Activated T-helper 17 cell treated with anti-CD3 and anti-CD28 coated beads, Interleukin-2, amount 50 U/mL, for 72 hours (primary cell): ENCODE results near the gene OTULIN. TPM values are rescaled to one million over a fixed set of nuclear protein-coding genes. Genes with fewer than 3 reads are reported as not detected.

Experiments used
- ATAC-seq: fragments of 150-1000 bp; cut with Tn5 transposase; replicated peaks from 2 replicates; pipeline ENCODE4 v1.10.0; 2021; ENCODE audit warnings: mild to moderate bottlenecking, moderate library complexity
- H3K27ac Mint-ChIP-seq: one replicate; pipeline ENCODE4 v1.8.0; 2022; ENCODE audit warnings: mixed read lengths
- H3K27me3 Mint-ChIP-seq: one replicate; pipeline ENCODE4 v1.8.0; 2022; ENCODE audit warnings: mixed read lengths
- H3K36me3 Mint-ChIP-seq: one replicate; pipeline ENCODE4 v1.8.0; 2022; ENCODE audit warnings: low read depth, mild to moderate bottlenecking, mixed read lengths
- H3K4me1 Mint-ChIP-seq: one replicate; pipeline ENCODE4 v1.8.0; 2022; ENCODE audit warnings: mixed read lengths
- H3K4me3 Mint-ChIP-seq: one replicate; pipeline ENCODE4 v1.8.0; 2022; ENCODE audit warnings: mild to moderate bottlenecking, mixed read lengths
- H3K9me3 Mint-ChIP-seq: one replicate; pipeline ENCODE4 v1.8.0; 2022; ENCODE audit warnings: mixed read lengths
- total RNA-seq, 2 donors: library from RNA; stranded (reverse); gene quantifications; one replicate each; pipeline ENCODE4 v1.2.3, GENCODE V29; 2022

The OTULIN gene
- total RNA-seq, 2 donors from 2014 or later: 67.2 to 73.9 TPM

GRCh38 chr5:14728459-14728938 is 64.0 kb downstream of the OTULIN start:
- no peaks in the 10 kb centered on the region for H3K9me3 Mint-ChIP-seq
- ATAC-seq: no peak
- peaks cover 53% of the 10 kb centered on the region for H3K36me3 Mint-ChIP-seq
- H3K27me3 Mint-ChIP-seq: no peaks in the 10 kb centered on the region
- H3K4me1 Mint-ChIP-seq: peaks cover 4% of the 10 kb centered on the region
- no peak overlapping the region for H3K27ac Mint-ChIP-seq
- H3K4me3 Mint-ChIP-seq: no peak overlapping the region

- Mint-ChIP-seq H3K9me3 (no peaks in the 10 kb centered on the region), H3K27ac (peak overlapping the region; percentile 33), H3K4me1 (peaks cover 4% of the 10 kb centered on the region), H3K4me3 (no peak overlapping the region), H3K27me3 (no peaks in the 10 kb centered on the region), H3K36me3 (peaks cover 53% of the 10 kb centered on the region)
- no peak for ATAC-seq
These were observed 65.2 kb downstream of the OTULIN start for GRCh38 chr5:14729448-14730385.

GRCh38 chr5:14730466-14730865 is 65.9 kb downstream of the OTULIN start:
- peaks cover 53% of the 10 kb centered on the region for H3K36me3 Mint-ChIP-seq
- no peak for ATAC-seq
- no peaks in the 10 kb centered on the region for H3K27me3 Mint-ChIP-seq
- peaks cover 4% of the 10 kb centered on the region for H3K4me1 Mint-ChIP-seq
- H3K4me3 Mint-ChIP-seq: no peak overlapping the region
- H3K27ac Mint-ChIP-seq: peak overlapping the region; percentile 51
- H3K9me3 Mint-ChIP-seq: no peaks in the 10 kb centered on the region

GRCh38 chr5:14730881-14731280 is 66.4 kb downstream of the OTULIN start:
- no peak for ATAC-seq
- Mint-ChIP-seq H3K4me3 (no peak overlapping the region), H3K27me3 (no peaks in the 10 kb centered on the region), H3K27ac (peak overlapping the region; percentile 51), H3K9me3 (no peaks in the 10 kb centered on the region), H3K36me3 (peaks cover 52% of the 10 kb centered on the region), H3K4me1 (peaks cover 4% of the 10 kb centered on the region)

- no peaks in the 10 kb centered on the region for H3K9me3 Mint-ChIP-seq
- H3K36me3 Mint-ChIP-seq: peaks cover 63% of the 10 kb centered on the region
- H3K27ac Mint-ChIP-seq: peak overlapping the region; percentile 63
- peaks cover 4% of the 10 kb centered on the region for H3K4me1 Mint-ChIP-seq
- no peak for ATAC-seq
- H3K4me3 Mint-ChIP-seq: no peak overlapping the region
- H3K27me3 Mint-ChIP-seq: no peaks in the 10 kb centered on the region
These were observed 68.5 kb downstream of the OTULIN start for GRCh38 chr5:14732991-14733390.

GRCh38 chr5:14733661-14734060 is 69.1 kb downstream of the OTULIN start:
- no peaks in the 10 kb centered on the region for H3K27me3 Mint-ChIP-seq

GRCh38 chr5:14734396-14734795 is 69.9 kb downstream of the OTULIN start:
- no peaks in the 10 kb centered on the region for H3K27me3 Mint-ChIP-seq
- peaks cover 4% of the 10 kb centered on the region for H3K4me1 Mint-ChIP-seq
- no peaks in the 10 kb centered on the region for H3K9me3 Mint-ChIP-seq
- H3K36me3 Mint-ChIP-seq: peaks cover 75% of the 10 kb centered on the region
- H3K27ac Mint-ChIP-seq: peak overlapping the region; percentile 50
- no peak overlapping the region for H3K4me3 Mint-ChIP-seq
- ATAC-seq: no peak

More at GRCh38 chr5:14733661-14734060, 69.1 kb downstream of the OTULIN start:
- peaks cover 69% of the 10 kb centered on the region for H3K36me3 Mint-ChIP-seq
- no peaks in the 10 kb centered on the region for H3K9me3 Mint-ChIP-seq
- H3K4me1 Mint-ChIP-seq: peaks cover 4% of the 10 kb centered on the region
- H3K4me3 Mint-ChIP-seq: no peak overlapping the region
- peak overlapping the region; percentile 63 for H3K27ac Mint-ChIP-seq
- ATAC-seq: no peak

GRCh38 chr5:14735944-14736343 is 71.4 kb downstream of the OTULIN start:
- Mint-ChIP-seq H3K27ac (peak overlapping the region; percentile 50), H3K4me1 (peaks cover 4% of the 10 kb centered on the region), H3K4me3 (no peak overlapping the region), H3K27me3 (no peaks in the 10 kb centered on the region), H3K9me3 (no peaks in the 10 kb centered on the region), H3K36me3 (peaks cover 77% of the 10 kb centered on the region)
- ATAC-seq: no peak

GRCh38 chr5:14737291-14737690 is 72.8 kb downstream of the OTULIN start:
- Mint-ChIP-seq H3K27me3 (no peaks in the 10 kb centered on the region), H3K4me1 (peaks cover 4% of the 10 kb centered on the region), H3K36me3 (peaks cover 84% of the 10 kb centered on the region), H3K4me3 (no peak overlapping the region), H3K27ac (no peak overlapping the region), H3K9me3 (no peaks in the 10 kb centered on the region)
- no peak for ATAC-seq

GRCh38 chr5:14738050-14738449 is 73.5 kb downstream of the OTULIN start:
- Mint-ChIP-seq H3K36me3 (peaks cover 88% of the 10 kb centered on the region), H3K4me3 (no peak overlapping the region), H3K27ac (peak overlapping the region; percentile 26), H3K4me1 (peaks cover 4% of the 10 kb centered on the region), H3K9me3 (no peaks in the 10 kb centered on the region), H3K27me3 (no peaks in the 10 kb centered on the region)
- ATAC-seq: no peak

GRCh38 chr5:14739538-14739937 is 75.0 kb downstream of the OTULIN start:
- Mint-ChIP-seq H3K9me3 (no peaks in the 10 kb centered on the region), H3K27ac (no peak overlapping the region), H3K36me3 (peaks cover 76% of the 10 kb centered on the region), H3K4me1 (peaks cover 4% of the 10 kb centered on the region), H3K4me3 (no peak overlapping the region), H3K27me3 (no peaks in the 10 kb centered on the region)
- no peak for ATAC-seq

- Mint-ChIP-seq H3K36me3 (peaks cover 71% of the 10 kb centered on the region), H3K27me3 (no peaks in the 10 kb centered on the region), H3K27ac (no peak overlapping the region), H3K9me3 (no peaks in the 10 kb centered on the region), H3K4me1 (peaks cover 4% of the 10 kb centered on the region), H3K4me3 (no peak overlapping the region)
- no peak for ATAC-seq
These were observed 75.5 kb downstream of the OTULIN start for GRCh38 chr5:14739981-14740380.

GRCh38 chr5:14741131-14741530 is 76.6 kb downstream of the OTULIN start:
- Mint-ChIP-seq H3K4me1 (peaks cover 4% of the 10 kb centered on the region), H3K27me3 (no peaks in the 10 kb centered on the region)
- no peak for ATAC-seq

GRCh38 chr5:14741801-14742440 is 77.4 kb downstream of the OTULIN start:
- Mint-ChIP-seq H3K9me3 (no peaks in the 10 kb centered on the region), H3K27me3 (no peaks in the 10 kb centered on the region), H3K4me1 (no peaks in the 10 kb centered on the region), H3K27ac (peak overlapping the region; percentile 50), H3K4me3 (no peak overlapping the region), H3K36me3 (peaks cover 65% of the 10 kb centered on the region)
- ATAC-seq: no peak

More at GRCh38 chr5:14741131-14741530, 76.6 kb downstream of the OTULIN start:
- H3K9me3 Mint-ChIP-seq: no peaks in the 10 kb centered on the region
- H3K36me3 Mint-ChIP-seq: peaks cover 70% of the 10 kb centered on the region
- no peak overlapping the region for H3K4me3 Mint-ChIP-seq
- H3K27ac Mint-ChIP-seq: no peak overlapping the region

GRCh38 chr5:14742498-14742897 is 78.0 kb downstream of the OTULIN start:
- Mint-ChIP-seq H3K4me1 (no peaks in the 10 kb centered on the region), H3K27me3 (no peaks in the 10 kb centered on the region), H3K9me3 (no peaks in the 10 kb centered on the region), H3K4me3 (no peak overlapping the region), H3K36me3 (peaks cover 65% of the 10 kb centered on the region), H3K27ac (peak overlapping the region; percentile 50)
- no peak for ATAC-seq
